ENCODE measurements around the gene DBNDD1.
A peak's percentile ranks its signal among the peaks of the same experiment; 100 is the strongest.
"Not testable (repeated sequence)": the region's sequence is repeated elsewhere in the genome, so short reads cannot be mapped to it uniquely, and the experiment has no call there.

DBNDD1 gene

DNA sequence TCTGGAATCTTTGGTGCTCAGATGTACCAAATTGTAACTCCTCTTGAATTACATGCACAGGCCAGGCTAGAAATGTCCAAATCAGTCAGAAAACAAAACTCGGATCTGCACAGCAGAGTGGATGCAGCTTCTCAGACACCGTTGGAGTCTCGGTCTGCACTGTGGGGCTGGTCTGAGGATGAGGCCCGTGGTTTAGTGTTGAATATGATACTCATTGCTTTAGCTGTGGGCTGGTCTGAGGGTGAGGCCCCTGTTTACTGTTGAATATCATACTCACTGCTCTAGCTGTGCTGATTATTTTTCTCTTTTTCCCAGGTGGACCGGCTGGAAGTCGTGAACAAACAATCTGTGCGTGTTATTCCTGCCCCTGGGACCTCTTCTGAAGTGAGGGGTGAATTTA lies 35.0 kb downstream of the DBNDD1 start:
- ATAC-seq (replicated peaks) (no peak), DNase-seq (no peak)
- Mint-ChIP-seq H3K27ac (no peak overlapping the region), H3K4me1 (ENCODE audit: low read depth in 2 of 2) (no peaks in the 10 kb centered on the region), H3K27me3 (no peaks in the 10 kb centered on the region), H3K9me3 (no peaks in the 10 kb centered on the region), H3K36me3 (ENCODE audit: insufficient read depth) (peaks cover 86% of the 10 kb centered on the region), H3K4me3 (no peak overlapping the region)

DNA sequence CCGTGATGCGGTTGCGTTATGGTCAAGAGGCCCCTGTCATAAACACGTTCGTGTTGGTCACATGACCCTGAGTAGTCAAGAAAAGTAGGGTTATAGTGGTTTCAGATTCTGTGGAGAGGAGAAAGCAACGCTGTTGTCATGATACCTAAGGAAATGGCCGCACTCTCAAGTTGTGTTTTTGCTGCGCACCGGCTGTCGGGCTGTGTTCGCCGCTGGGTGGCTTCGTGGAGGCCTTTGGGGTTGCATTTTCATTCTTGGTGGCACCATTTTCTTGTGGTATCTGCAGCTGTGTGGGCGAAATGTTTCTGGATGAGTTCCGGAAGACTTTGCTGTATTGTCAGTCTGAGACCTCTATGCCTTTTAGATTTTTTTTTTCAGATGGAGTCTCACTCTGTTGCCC lies 35.7 kb downstream of the DBNDD1 start:
- no peaks in the 10 kb centered on the region for H3K9me3 Mint-ChIP-seq
- H3K36me3 Mint-ChIP-seq (ENCODE audit: insufficient read depth): peaks cover 84% of the 10 kb centered on the region
- ATAC-seq (replicated peaks): no peak
- no peaks in the 10 kb centered on the region for H3K27me3 Mint-ChIP-seq
- peaks cover 0 to 3% of the 10 kb centered on the region in 2 donors for H3K4me1 Mint-ChIP-seq (ENCODE audit: low read depth in 2 of 2)
- H3K4me3 Mint-ChIP-seq: no peak overlapping the region
- H3K27ac Mint-ChIP-seq: no peak overlapping the region
- no peak for DNase-seq

DNA sequence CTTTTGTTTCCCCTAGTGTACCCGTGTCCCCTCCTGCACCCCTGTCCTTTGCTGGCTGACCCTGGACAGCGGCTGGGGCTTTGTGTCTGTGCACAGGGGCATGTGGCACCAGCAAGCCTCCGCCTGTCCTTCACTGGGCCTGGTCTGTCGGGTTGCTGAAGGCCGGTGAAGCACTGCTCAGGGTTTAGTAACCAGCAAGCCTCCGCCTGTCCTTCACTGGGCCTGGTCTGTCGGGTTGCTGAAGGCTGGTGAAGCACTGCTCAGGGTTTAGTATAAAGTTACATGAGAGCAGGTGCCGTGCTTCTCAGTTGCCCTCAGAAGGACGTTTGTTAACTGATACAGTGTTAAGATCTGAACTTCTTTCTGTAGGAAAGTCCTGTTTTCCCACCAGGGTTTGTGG lies 36.9 kb downstream of the DBNDD1 start:
- H3K27ac Mint-ChIP-seq: no peak overlapping the region
- H3K9me3 Mint-ChIP-seq: no peaks in the 10 kb centered on the region
- no peak overlapping the region for H3K4me3 Mint-ChIP-seq
- H3K36me3 Mint-ChIP-seq (ENCODE audit: insufficient read depth): peaks cover 77% of the 10 kb centered on the region
- DNase-seq (no peak), ATAC-seq (replicated peaks) (no peak)
- H3K4me1 Mint-ChIP-seq (ENCODE audit: low read depth in 2 of 2): peaks cover 0 to 3% of the 10 kb centered on the region in 2 donors
- H3K27me3 Mint-ChIP-seq: no peaks in the 10 kb centered on the region

DNA sequence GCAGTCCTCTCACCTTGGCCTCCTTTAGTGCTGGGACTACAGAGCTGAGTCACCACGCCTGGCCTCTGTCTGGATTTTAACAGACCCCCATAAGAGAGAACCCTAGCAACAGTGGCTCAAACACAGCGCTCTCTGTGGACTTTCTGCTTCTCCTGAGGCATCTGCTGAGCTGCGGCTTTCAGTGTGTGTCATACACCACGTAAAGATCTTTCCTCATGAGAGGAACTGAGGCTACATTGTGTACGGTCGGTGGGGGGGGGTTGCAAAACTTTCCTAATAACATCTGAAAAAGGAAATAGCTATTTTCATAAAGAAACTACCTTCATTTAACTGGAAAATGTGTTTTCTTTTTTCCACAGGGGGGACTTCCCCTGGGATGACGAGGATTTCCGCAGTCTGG lies 37.8 kb downstream of the DBNDD1 start:
- H3K27ac Mint-ChIP-seq: no peak overlapping the region
- no peak for ATAC-seq (replicated peaks)
- DNase-seq: no peak
- H3K4me3 Mint-ChIP-seq: no peak overlapping the region
- no peaks in the 10 kb centered on the region for H3K27me3 Mint-ChIP-seq
- peaks cover 0 to 3% of the 10 kb centered on the region in 2 donors for H3K4me1 Mint-ChIP-seq (ENCODE audit: low read depth in 2 of 2)
- H3K9me3 Mint-ChIP-seq: no peaks in the 10 kb centered on the region
- H3K36me3 Mint-ChIP-seq (ENCODE audit: insufficient read depth): peaks cover 69% of the 10 kb centered on the region

DNA sequence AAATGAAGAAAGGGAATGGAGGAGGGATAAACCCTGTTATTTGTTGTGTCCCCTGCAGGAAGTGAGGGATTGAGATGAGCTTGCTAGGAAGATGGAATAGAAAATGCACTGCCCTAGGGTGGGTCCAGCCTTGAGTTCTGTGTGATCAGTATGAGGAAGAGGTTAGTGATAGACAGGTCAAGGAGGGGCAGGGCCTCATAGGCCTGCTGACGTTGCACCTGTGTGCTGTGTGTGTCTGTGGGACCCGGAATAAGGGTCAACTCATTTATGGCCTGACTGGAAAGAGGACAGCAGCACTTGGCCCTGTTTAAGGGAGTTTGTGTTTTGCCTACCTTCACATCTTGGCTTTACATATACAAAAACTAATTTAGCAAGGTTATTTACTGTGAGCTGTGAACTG lies 44.4 kb downstream of the DBNDD1 start:
- ATAC-seq (replicated peaks) (no peak), DNase-seq (no peak)
- H3K36me3 Mint-ChIP-seq (ENCODE audit: insufficient read depth): peaks cover 29% of the 10 kb centered on the region
- H3K27ac Mint-ChIP-seq: no peak overlapping the region
- no peaks in the 10 kb centered on the region for H3K9me3 Mint-ChIP-seq
- peaks cover 16 to 17% of the 10 kb centered on the region in 2 donors for H3K4me1 Mint-ChIP-seq (ENCODE audit: low read depth in 2 of 2)
- H3K27me3 Mint-ChIP-seq: no peaks in the 10 kb centered on the region
- H3K4me3 Mint-ChIP-seq: no peak overlapping the region

DNA sequence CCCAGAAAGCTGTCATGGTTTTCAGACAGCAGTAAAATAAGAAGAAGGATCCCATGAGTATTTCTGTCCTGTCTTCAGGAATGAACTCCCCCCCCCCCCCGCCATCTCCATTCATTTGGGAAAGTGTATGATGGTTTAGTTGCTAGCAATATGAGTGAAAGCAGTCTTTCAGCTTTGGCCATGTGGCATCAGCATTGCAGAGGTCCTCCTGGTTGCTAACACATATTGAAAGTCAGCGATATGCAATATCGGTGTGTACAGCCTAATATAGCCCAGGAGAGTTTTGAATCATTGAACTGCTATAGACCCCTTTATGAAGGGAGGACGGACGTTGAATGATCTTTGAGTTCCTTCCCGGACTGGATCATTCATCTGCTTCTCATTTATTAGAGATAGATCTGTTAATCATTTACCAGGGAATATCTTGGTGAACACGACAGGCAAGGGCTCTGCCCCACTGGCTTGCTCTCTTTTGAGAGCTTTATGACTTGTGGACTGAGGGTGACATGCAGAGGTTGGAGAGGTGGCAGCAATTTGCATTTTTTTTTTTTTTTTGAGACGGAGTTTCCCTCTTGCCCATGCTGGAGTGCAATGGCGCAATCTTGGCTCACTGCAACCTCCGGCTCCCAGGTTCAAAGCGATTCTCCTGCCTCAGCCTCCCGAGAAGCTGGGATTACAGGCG lies 45.5 kb downstream of the DBNDD1 start:
- Mint-ChIP-seq H3K27ac (no peak overlapping the region), H3K36me3 (ENCODE audit: insufficient read depth) (peaks cover 18% of the 10 kb centered on the region), H3K9me3 (no peaks in the 10 kb centered on the region), H3K4me1 (ENCODE audit: low read depth in 2 of 2) (peaks cover 14 to 17% of the 10 kb centered on the region in 2 donors), H3K4me3 (peak overlapping the region; percentile 99 to 100), H3K27me3 (no peaks in the 10 kb centered on the region)
- no peak for DNase-seq
- no peak for ATAC-seq (replicated peaks)

DNA sequence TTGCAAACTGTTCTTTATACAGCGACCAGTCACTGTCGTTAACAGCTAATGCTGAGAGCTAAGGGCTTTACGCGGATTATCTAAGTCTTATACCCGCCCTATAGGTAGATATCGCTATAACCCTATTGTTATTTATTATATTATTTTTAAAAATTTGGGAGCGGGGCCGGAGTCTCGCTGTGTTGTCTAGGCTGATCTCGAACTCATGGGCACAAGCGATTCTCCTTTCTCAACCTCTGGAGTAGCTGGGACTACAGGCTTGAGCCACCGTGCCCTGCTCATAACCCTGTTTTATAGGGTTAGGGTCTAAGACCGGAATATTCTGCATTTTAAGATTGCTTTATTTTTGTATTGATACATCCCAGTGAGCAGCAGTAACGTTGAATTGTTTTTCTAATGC lies 46.0 kb downstream of the DBNDD1 start:
- Mint-ChIP-seq H3K27ac (peak overlapping the region; percentile 97 to 98), H3K27me3 (no peaks in the 10 kb centered on the region), H3K9me3 (no peaks in the 10 kb centered on the region), H3K36me3 (ENCODE audit: insufficient read depth) (peaks cover 17% of the 10 kb centered on the region), H3K4me3 (peak overlapping the region; percentile 99 to 100), H3K4me1 (ENCODE audit: low read depth in 2 of 2) (peaks cover 13 to 17% of the 10 kb centered on the region in 2 donors)
- ATAC-seq (replicated peaks) (no peak), DNase-seq (no peak)

DNA sequence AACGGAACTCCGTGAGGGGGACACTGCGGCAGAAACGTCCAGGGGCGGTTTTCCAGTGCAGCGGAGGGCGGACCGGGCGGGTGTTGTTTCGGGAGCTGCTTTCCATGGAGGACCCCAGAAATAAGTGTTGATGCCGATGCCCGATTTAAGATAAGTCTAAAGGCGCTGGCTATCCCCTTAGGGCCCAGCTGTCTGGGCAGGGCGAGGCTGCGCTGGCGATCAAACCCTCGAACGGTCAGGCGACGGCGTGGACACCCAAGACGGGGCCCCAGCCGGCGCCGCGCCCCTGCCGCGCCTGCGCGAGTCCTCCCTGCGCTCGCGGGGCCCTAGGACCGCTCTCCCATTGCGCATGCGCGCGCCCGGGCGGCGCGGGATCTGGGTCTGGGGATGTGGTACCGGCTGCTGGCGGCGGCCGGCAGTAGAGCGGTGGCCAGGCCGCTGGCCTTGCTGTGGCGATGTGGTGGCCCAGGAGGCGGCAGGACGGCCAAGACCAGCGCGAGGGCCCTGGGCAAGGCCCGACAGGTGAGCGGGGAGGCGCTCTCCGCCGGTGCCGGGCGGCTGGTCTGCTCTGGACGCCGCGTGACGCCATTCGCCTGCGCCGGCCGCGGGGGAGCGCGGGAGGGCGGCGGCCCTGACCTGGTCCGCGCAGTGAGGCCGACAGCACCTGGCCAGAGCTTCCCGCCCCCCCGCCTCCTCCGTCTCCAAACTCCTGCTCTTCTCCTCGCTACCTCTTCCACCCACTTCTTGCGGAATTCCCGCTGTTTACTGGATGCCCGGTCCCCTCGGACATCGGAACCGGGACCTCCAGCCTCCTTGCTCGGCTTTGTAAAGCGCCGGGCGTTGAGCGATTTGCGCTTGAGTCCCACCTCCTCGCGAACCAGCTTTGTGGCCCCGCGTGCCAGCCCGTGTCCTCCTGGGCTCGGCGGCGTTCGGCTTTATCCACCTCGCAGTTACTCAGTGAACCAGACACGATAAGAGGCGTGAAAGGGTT lies 46.7 kb downstream of the DBNDD1 start:
- peak overlapping the region; percentile 97 to 98 for H3K27ac Mint-ChIP-seq
- DNase-seq: peak; percentile 84 to 88 (median 86)
- H3K4me3 Mint-ChIP-seq: peak overlapping the region; percentile 99 to 100
- H3K27me3 Mint-ChIP-seq: no peaks in the 10 kb centered on the region
- no peaks in the 10 kb centered on the region for H3K9me3 Mint-ChIP-seq
- peaks cover 13 to 17% of the 10 kb centered on the region in 2 donors for H3K4me1 Mint-ChIP-seq (ENCODE audit: low read depth in 2 of 2)
- ATAC-seq (replicated peaks): peak; percentile 88
- H3K36me3 Mint-ChIP-seq (ENCODE audit: insufficient read depth): peaks cover 17% of the 10 kb centered on the region

DNA sequence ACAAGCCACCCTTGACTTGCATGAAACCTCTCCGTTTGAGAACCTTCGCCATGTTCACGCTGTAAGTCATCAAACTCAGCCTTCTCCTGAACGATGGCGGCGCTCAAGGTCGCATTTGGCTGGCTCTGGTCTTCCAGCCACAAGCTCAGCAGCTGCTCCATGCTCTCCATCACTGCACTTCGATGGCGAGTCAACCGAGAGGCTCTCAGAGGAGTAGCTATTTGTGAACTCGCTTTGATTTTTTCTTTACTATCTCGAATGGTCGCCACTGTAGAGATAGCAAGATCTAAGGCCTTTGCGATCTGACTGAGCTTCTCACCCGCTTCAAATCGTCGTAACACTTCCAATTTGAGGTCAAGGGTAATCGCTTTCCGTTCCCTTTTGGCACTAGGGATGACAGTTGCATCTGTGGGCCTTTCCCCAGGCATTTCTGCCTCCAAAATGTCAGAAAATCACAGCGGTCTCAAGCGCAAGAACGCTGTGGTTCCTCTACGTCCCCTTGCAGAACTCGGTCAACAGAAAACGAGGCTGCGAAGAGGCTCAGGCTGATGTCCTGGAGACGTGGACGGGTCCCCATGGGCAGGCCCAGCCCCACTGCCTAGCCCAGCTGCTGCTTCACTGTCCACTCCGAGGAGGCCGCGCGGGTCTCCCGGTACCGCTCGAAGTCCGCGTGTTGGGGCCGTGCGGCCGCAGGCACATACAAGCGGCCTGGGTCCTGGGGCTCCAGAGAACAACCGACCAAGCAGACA lies 47.6 kb downstream of the DBNDD1 start:
- DNase-seq: peak in 1 of 3 experiments; percentile 8

DNA sequence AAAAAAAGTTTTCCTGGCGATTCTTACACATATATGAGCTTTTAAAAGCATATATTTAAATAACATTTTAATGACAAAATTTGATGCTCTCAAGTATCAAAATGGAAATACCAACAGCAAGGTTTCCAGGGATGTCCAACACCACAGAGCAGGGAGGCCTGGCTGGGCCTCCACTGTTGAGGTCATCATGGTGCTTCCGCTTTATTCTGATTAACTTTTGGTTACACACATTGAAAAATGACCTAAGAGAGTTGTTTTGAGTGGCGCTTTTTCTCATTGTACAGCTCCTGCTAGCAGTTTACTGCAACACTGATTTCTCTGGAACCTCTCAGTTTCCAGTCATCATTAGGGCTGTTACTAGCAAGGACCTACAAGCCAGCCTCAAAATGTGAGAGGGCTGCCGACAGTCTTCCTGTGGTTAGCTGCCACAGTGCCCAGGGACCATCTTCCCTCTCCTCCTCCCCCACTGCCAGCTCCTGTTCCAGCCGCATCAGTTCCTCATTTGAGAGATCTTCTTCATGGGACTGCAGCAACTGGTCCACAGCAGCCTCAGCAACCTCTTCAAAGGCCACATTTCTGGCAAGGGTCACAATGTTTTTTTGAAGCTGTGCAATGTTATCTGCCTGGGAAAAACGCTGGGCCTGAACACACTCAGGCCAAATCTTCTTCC lies 49.4 kb downstream of the DBNDD1 start:
- H3K36me3 Mint-ChIP-seq (ENCODE audit: insufficient read depth): peaks cover 19% of the 10 kb centered on the region
- no peak for ATAC-seq (replicated peaks)
- no peak overlapping the region for H3K4me3 Mint-ChIP-seq
- H3K27me3 Mint-ChIP-seq: no peaks in the 10 kb centered on the region
- no peak for DNase-seq
- H3K9me3 Mint-ChIP-seq: no peaks in the 10 kb centered on the region
- no peak overlapping the region for H3K27ac Mint-ChIP-seq
- H3K4me1 Mint-ChIP-seq (ENCODE audit: low read depth in 2 of 2): peaks cover 12 to 17% of the 10 kb centered on the region in 2 donors

More for the DNA sequence above, 47.6 kb downstream of the DBNDD1 start:
- Mint-ChIP-seq H3K27me3 (no peaks in the 10 kb centered on the region), H3K36me3 (ENCODE audit: insufficient read depth) (peaks cover 17% of the 10 kb centered on the region), H3K4me3 (peak overlapping the region; percentile 99 to 100), H3K4me1 (ENCODE audit: low read depth in 2 of 2) (peaks cover 13 to 17% of the 10 kb centered on the region in 2 donors), H3K9me3 (no peaks in the 10 kb centered on the region), H3K27ac (peak overlapping the region; percentile 97 to 98)
- ATAC-seq (replicated peaks): no peak

DNA sequence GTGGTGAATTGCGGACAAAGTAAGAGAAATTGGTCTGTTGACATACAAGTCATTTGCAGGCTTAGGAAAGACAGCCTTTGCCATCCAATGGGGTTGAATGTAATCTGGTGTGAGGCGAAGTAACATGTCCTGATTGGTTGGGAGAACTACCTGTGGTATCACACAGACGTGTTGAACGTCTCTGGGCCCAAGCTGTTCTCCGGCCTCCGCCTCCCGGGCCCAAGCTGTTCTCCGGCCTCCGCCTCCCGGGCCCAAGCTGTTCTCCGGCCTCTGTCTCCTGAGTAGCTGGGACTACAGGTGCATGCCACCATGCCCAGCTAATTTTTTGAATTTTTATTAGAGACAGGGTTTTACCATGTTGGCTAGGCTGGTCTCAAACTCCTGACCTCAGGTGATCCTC lies 51.2 kb downstream of the DBNDD1 start:
- not testable (repeated sequence) for H3K4me1 Mint-ChIP-seq (ENCODE audit: low read depth in 2 of 2)

DNA sequence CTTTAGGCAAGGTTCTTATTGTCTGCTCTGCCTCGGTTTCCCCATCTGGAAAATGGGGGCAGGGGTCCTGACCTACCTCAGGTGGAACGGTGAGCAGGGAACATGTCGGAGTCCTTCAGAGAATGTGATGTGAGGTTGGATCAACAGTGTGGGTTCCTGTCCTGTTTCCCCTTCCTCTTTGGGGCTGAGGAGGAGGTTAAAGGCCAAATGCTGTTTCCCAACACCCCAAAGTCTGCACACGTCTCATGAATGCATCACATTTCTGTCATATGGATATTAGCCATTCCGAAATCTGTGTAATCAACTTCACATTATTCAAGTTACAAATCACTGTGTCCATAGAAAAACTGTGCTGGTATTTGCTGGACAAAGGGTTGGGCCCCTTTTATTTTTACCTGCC lies 51.8 kb downstream of the DBNDD1 start:
- not testable (repeated sequence) for H3K4me1 Mint-ChIP-seq (ENCODE audit: low read depth in 2 of 2); DNase-seq; ATAC-seq (replicated peaks); H3K9me3 Mint-ChIP-seq; H3K27ac Mint-ChIP-seq; H3K27me3 Mint-ChIP-seq; H3K4me3 Mint-ChIP-seq
- peaks cover 13% of the 10 kb centered on the region for H3K36me3 Mint-ChIP-seq (ENCODE audit: insufficient read depth)

More for the DNA sequence above, 51.2 kb downstream of the DBNDD1 start:
- peaks cover 19% of the 10 kb centered on the region for H3K36me3 Mint-ChIP-seq (ENCODE audit: insufficient read depth)
- DNase-seq; H3K4me3 Mint-ChIP-seq; H3K27ac Mint-ChIP-seq; H3K9me3 Mint-ChIP-seq; ATAC-seq (replicated peaks); H3K27me3 Mint-ChIP-seq: not testable (repeated sequence)

DNA sequence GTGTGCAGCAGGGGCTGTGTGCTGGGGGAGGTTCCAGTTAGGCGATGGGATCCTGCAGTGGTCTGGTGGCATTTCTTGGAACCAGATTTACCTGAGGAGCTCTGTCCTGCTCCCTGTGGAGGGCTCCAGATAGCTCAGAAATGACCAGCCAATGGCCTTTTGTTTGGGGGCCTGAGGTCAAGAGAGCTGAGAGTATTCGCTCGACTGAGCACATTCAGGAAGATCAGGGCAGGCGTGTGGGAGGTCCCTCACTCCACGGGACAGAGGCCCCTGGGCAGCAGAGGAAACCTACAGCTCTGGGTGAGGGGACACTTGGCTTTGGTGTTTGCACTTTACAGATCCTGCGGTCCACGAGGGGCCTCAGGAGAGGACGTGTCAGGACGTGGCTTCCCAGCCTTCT lies 52.5 kb downstream of the DBNDD1 start:
- peaks cover 0 to 3% of the 10 kb centered on the region in 2 donors for H3K4me1 Mint-ChIP-seq (ENCODE audit: low read depth in 2 of 2)
- ATAC-seq (replicated peaks): no peak
- H3K36me3 Mint-ChIP-seq (ENCODE audit: insufficient read depth): peaks cover 6% of the 10 kb centered on the region

More for the DNA sequence above, 52.5 kb downstream of the DBNDD1 start:
- no peak overlapping the region for H3K4me3 Mint-ChIP-seq
- no peak for DNase-seq
- H3K9me3 Mint-ChIP-seq: no peaks in the 10 kb centered on the region
- no peak overlapping the region for H3K27ac Mint-ChIP-seq
- no peaks in the 10 kb centered on the region for H3K27me3 Mint-ChIP-seq
